Esophagus muscularis mucosa (tissue), 4 donors: ENCODE results near the gene ETV3L. TPM values are rescaled to one million over a fixed set of nuclear protein-coding genes. Genes with fewer than 3 reads are reported as not detected.

Experiments used
- DNase-seq: peaks from one replicate; pipeline ENCODE4 v3.0.0-alpha.2; 2017; ENCODE audit errors: extremely low spot score
- H3K27ac ChIP-seq, 4 donors: fragments of 200-600 bp; sonication (generic); replicated peaks in 1 of 4; 1 replicate in 3 of 4; 2 replicates in 1 of 4; pipeline ENCODE4 v1.5.1; 2016 to 2019; ENCODE audit warnings: mild to moderate bottlenecking in 1 of 4
- H3K27me3 ChIP-seq, 4 donors: fragments of 200-600 bp; sonication (generic); one replicate each; pipeline versions ENCODE4 v1.5.1 to v1.6.0; 2016 to 2019
- H3K36me3 ChIP-seq, 4 donors: fragments of 200-600 bp; sonication (generic); one replicate each; pipeline ENCODE4 v1.5.1; 2016 to 2019
- H3K4me1 ChIP-seq, 4 donors: fragments of 200-600 bp; sonication (generic); one replicate each; pipeline ENCODE4 v1.5.1; 2016 to 2019
- H3K4me3 ChIP-seq, 4 donors: fragments of 200-600 bp; sonication (generic); 1 replicate in 2 of 4; 2 replicates in 2 of 4; pipeline ENCODE4 v1.5.1; 2016 to 2019; ENCODE audit warnings: mild to moderate bottlenecking in 4 of 4, moderate library complexity in 1 of 4
- H3K9me3 ChIP-seq, 4 donors: fragments of 200-600 bp; sonication (generic); 1 replicate in 3 of 4; 2 replicates in 1 of 4; pipeline ENCODE4 v1.5.1; 2016 to 2019
- CTCF ChIP-seq, 3 experiments: fragments of 200-600 bp in 2 of 3; fragments of 450-650 bp in 1 of 3; sonication (generic) in 2 of 3; IDR thresholded peaks; one replicate each; pipeline ENCODE4 v1.5.1; 2017 to 2019; ENCODE audit warnings: antibody characterized with exemption in 3 of 3, mild to moderate bottlenecking in 2 of 3, moderate library complexity in 1 of 3
- EP300 ChIP-seq: sonication (generic); formaldehyde crosslinking; IDR thresholded peaks from one replicate; pipeline ENCODE4 v1.6.1; 2017; ENCODE audit warnings: antibody characterized with exemption
- POLR2A ChIP-seq: fragments of 450-650 bp; IDR thresholded peaks from one replicate; pipeline ENCODE4 v1.6.1; 2017; ENCODE audit warnings: antibody characterized with exemption, moderate library complexity, mild to moderate bottlenecking, low read depth
- POLR2AphosphoS5 ChIP-seq, 2 donors: sonication (generic); formaldehyde crosslinking; IDR thresholded peaks; one replicate each; pipeline ENCODE4 v1.6.1; 2017; ENCODE audit warnings: antibody characterized with exemption in 2 of 2
- WGBS: methylation state at CpG from one replicate; pipeline ENCODE4 v1.1.5; 2018; 5-methylcytosine and 5-hydroxymethylcytosine counted together
- intact Hi-C: fragments of 100-400 bp; cut with DNase I; formaldehyde crosslinking; loops from one replicate; pipeline ENCODE4 v1.15.1; 2023
- total RNA-seq, 4 donors: library from RNA; depleted of rRNA; stranded (reverse); fragments of >200 nt; gene quantifications; one replicate each; pipeline versions ENCODE4 v1.1.0 to v1.2.1, GENCODE V29; 2016

The ETV3L gene
- total RNA-seq, 4 donors from 2014 or later: not detected

- DNase-seq: no peak
- Histone ChIP-seq H3K27me3 (no peaks in the 10 kb centered on the region), H3K36me3 (no peaks in the 10 kb centered on the region), H3K4me3 (no peak overlapping the region), H3K4me1 (no peaks in the 10 kb centered on the region), H3K9me3 (no peaks in the 10 kb centered on the region), H3K27ac (no peak overlapping the region)
- no peak for TF ChIP-seq CTCF (IDR thresholded peaks at IDR 0.05)
- TF ChIP-seq POLR2A: no peak
- no peak for TF ChIP-seq POLR2AphosphoS5 (IDR thresholded peaks at IDR 0.05)
- TF ChIP-seq EP300: no peak
- 91% methylated on average over 1 of the region's 1 CpG for WGBS
- intact Hi-C loops: no loop called here
These were observed 45.5 kb upstream of the ETV3L start for GRCh38 chr1:157145076-157145475.

GRCh38 chr1:157144509-157144908 is 44.9 kb upstream of the ETV3L start:
- intact Hi-C loops: no loop called here
- no peak for TF ChIP-seq CTCF (IDR thresholded peaks at IDR 0.05)
- no peak for TF ChIP-seq POLR2AphosphoS5 (IDR thresholded peaks at IDR 0.05)
- no peak for TF ChIP-seq POLR2A
- no peak for TF ChIP-seq EP300
- Histone ChIP-seq H3K9me3 (no peaks in the 10 kb centered on the region), H3K27ac (no peak overlapping the region), H3K4me3 (no peak overlapping the region), H3K27me3 (no peaks in the 10 kb centered on the region), H3K4me1 (peaks cover 0 to 1% (median under 1%) of the 10 kb centered on the region in 4 donors), H3K36me3 (no peaks in the 10 kb centered on the region)
- DNase-seq: no peak
- WGBS: 100% methylated on average over 1 of the region's 1 CpG

DNA sequence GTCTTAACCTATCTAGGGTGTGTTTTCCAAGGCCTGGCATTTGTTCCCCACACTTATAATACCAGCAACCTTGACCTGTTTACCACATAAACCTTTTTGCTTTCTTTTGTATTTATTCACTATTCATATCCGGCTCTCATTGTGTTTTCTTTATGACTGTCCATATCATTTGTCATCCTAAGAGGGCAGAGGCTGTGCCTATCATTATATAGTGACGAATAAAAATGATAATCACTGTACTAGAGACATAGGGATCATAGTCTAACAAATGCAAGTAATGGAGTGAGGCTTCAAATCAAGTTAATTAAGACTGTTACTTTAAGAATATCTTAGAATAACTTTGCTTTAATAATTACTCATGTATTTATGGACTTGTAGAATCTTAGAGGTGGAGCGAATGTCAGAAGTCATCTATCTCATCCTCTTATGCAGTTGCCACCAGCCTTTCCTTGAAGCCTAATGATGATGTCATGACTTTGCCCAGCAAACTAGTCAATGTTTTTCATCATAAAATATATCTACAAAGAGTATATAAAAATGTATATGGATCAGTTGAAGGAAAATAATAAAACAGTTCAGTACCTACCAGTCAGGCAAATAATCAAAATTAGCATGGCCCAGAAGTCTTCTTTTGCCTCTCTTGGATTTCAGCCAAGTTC is 43.3 kb upstream of the ETV3L start:
- Histone ChIP-seq H3K4me3 (no peak overlapping the region), H3K4me1 (peaks cover 0 to 11% (median 8%) of the 10 kb centered on the region in 4 donors), H3K27ac (no peak overlapping the region), H3K36me3 (no peaks in the 10 kb centered on the region), H3K27me3 (no peaks in the 10 kb centered on the region), H3K9me3 (no peaks in the 10 kb centered on the region)
- TF ChIP-seq CTCF (IDR thresholded peaks at IDR 0.05): no peak
- no peak for TF ChIP-seq EP300
- no peak for TF ChIP-seq POLR2A
- no peak for TF ChIP-seq POLR2AphosphoS5 (IDR thresholded peaks at IDR 0.05)
- intact Hi-C loops: no loop called here
- no peak for DNase-seq
- 88% methylated on average over 3 of the region's 3 CpGs for WGBS

DNA sequence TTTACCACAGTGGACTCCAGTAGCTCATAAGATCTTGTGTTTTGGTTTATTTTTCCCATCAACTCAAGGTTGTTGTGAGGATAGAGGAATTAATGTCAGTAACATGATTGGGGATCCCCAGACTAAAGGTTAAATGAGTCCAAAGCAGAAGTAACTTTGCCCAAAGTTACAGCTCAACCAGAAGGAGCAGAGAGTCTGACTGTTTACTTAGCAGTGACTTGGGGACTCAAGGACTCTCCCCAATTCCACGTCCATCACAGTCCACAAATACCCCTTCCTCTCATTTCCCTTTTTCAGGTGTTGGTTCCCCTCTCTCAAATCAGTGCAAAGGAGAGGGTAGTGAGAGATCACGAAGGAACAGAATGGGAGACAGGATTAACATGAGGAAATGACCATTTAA is 42.6 kb upstream of the ETV3L start:
- Histone ChIP-seq H3K4me1 (peaks cover 2 to 17% (median 12%) of the 10 kb centered on the region in 4 donors), H3K4me3 (no peak overlapping the region), H3K9me3 (no peaks in the 10 kb centered on the region), H3K27me3 (no peaks in the 10 kb centered on the region), H3K36me3 (no peaks in the 10 kb centered on the region), H3K27ac (no peak overlapping the region)
- WGBS: 52% methylated on average over 2 of the region's 2 CpGs
- TF ChIP-seq POLR2AphosphoS5 (IDR thresholded peaks at IDR 0.05) (no peak), EP300 (no peak), CTCF (IDR thresholded peaks at IDR 0.05) (no peak), POLR2A (no peak)
- DNase-seq: no peak
- intact Hi-C loops: no loop called here
